CD4-positive, alpha-beta T cell (primary cell): Measurements from ENCODE around the gene AP1M1. TPM values are rescaled to one million over a fixed set of nuclear protein-coding genes. Genes with fewer than 3 reads are reported as not detected.

Experiments used
- ATAC-seq: fragments of 200-7000 bp; cut with Tn5 transposase; one replicate; pipeline ENCODE4 v1.10.0; 2022; ENCODE audit warnings: mild to moderate bottlenecking; ENCODE audit not compliant: poor library complexity
- CTCF ChIA-PET: fragments of 350-600 bp; sonication (Branson Sonifier 250); formaldehyde crosslinking; loops from one replicate; lab custom pipeline; 2021; ENCODE audit warnings: antibody characterized with exemption, inconsistent platforms; lab: Charles Lee
- POLR2A ChIA-PET: fragments of 350-600 bp; sonication (Branson Sonifier 250); formaldehyde crosslinking; loops from one replicate; lab custom pipeline; 2021; ENCODE audit warnings: antibody characterized with exemption, inconsistent platforms; lab: Charles Lee
- DNase-seq, 14 experiments: peaks; one replicate each; pipeline ENCODE4 v3.0.0-alpha.2; 2013 to 2020; ENCODE audit warnings: mixed read lengths in 2 of 14
- H3K27ac ChIP-seq, 2 donors: one replicate each; pipeline versions ENCODE4 v1.5.1 to v1.7.0; 2013; ENCODE audit warnings: low read length in 2 of 2, low read depth in 1 of 2, mild to moderate bottlenecking in 1 of 2
- H3K27me3 ChIP-seq, 2 experiments: 1 replicate in 1 of 2; 2 replicates in 1 of 2; pipeline versions ENCODE4 v1.6.1 to v1.7.0; 2013; ENCODE audit warnings: low read length in 2 of 2, control low read depth in 1 of 2, mild to moderate bottlenecking in 1 of 2, moderate library complexity in 1 of 2; ENCODE audit not compliant: insufficient read depth in 2 of 2, control insufficient read depth in 1 of 2
- H3K36me3 ChIP-seq: one replicate; pipeline ENCODE4 v1.6.1; 2013; ENCODE audit warnings: low read length, control low read depth; ENCODE audit not compliant: insufficient read depth
- H3K4me1 ChIP-seq: one replicate; pipeline ENCODE4 v1.6.1; 2013; ENCODE audit warnings: low read length, control low read depth; ENCODE audit not compliant: insufficient read depth
- H3K4me3 ChIP-seq: one replicate; pipeline ENCODE4 v1.5.1; 2013; ENCODE audit warnings: mild to moderate bottlenecking, low read length, moderate library complexity
- H3K9me3 ChIP-seq, 2 experiments: 1 replicate in 1 of 2; 2 replicates in 1 of 2; pipeline versions ENCODE4 v1.6.1 to v1.7.0; 2013; ENCODE audit warnings: low read length in 2 of 2, mild to moderate bottlenecking in 2 of 2, control low read depth in 1 of 2, moderate library complexity in 1 of 2; ENCODE audit not compliant: control insufficient read depth in 1 of 2, insufficient read depth in 1 of 2
- H3K27ac Mint-ChIP-seq: one replicate; pipeline ENCODE4 v1.8.0; 2020; ENCODE audit warnings: mixed read lengths
- H3K27me3 Mint-ChIP-seq: one replicate; pipeline ENCODE4 v1.8.0; 2021; ENCODE audit warnings: mixed read lengths
- H3K36me3 Mint-ChIP-seq: one replicate; pipeline ENCODE4 v1.8.0; 2021; ENCODE audit warnings: low read depth, mixed read lengths
- H3K4me1 Mint-ChIP-seq: one replicate; pipeline ENCODE4 v1.8.0; 2021; ENCODE audit warnings: low read depth, mixed read lengths
- H3K4me3 Mint-ChIP-seq: one replicate; pipeline ENCODE4 v1.8.0; 2020; ENCODE audit warnings: mild to moderate bottlenecking, mixed read lengths
- H3K9me3 Mint-ChIP-seq: one replicate; pipeline ENCODE4 v1.8.0; 2020; ENCODE audit warnings: mixed read lengths
- intact Hi-C, 2 experiments: fragments of 100-400 bp; cut with DNase I in 1 of 2; cut with micrococcal nuclease in 1 of 2; formaldehyde crosslinking; loops; one replicate each; pipeline versions ENCODE4 v1.15.1 to v1.9.0; 2023 to 2025; cut with DNase I, micrococcal nuclease
- total RNA-seq, 174 experiments: library from RNA in 2 of 174; stranded (reverse) in 2 of 174; gene quantifications; one replicate each; pipeline ENCODE4 v1.2.3 and lab custom pipeline; 2021 to 2026
- TF ChIP-seq, protein P1 (sequence below): fragments of 200-600 bp; IDR thresholded peaks from one replicate; pipeline ENCODE4 v1.8.0; 2022; ENCODE audit warnings: antibody characterized with exemption, mild to moderate bottlenecking

AP1M1 gene
- total RNA-seq, 2 experiments from 2014 or later, result 52.1 to 58.3 TPM

DNA sequence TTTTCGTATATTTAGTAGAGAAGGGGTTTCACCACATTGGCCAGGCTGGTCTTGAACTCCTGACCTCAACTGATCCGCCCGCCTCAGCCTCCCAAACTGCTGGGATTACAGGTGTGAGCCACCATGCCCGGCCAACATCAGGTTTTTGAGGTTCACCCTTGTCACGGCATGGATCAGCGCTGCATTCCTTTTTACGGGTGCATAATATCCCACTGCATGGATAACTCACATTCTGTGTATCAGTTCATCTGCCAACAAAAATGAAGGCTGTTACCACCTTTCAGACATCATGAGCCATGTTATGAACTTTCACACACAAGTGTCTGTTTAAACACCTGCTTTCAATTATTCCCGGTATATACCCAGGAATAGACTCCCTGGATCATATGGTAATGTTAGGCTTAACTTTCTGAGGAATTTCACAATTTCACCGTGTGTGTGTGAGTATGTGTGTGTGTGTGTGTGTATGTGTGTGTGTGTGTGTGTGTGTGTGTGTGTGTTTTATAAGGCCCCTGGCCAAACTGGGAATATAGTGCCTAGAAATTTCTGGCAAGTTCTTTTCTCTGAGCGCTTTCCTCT lies 52.2 kb downstream of the AP1M1 start:
- Mint-ChIP-seq H3K27ac (peak overlapping the region; percentile 17), H3K9me3 (no peaks in the 10 kb centered on the region), H3K4me3 (no peak overlapping the region), H3K36me3 (no peaks in the 10 kb centered on the region), H3K27me3 (no peaks in the 10 kb centered on the region), H3K4me1 (peaks cover 30% of the 10 kb centered on the region)
- ATAC-seq (no peak), DNase-seq (no peak)
- no peaks in the 10 kb centered on the region for H3K36me3 ChIP-seq
- peaks cover 23% of the 10 kb centered on the region for H3K4me1 ChIP-seq
- POLR2A ChIA-PET, result interaction anchor here (1.2 to 5.1 kb wide), 2 partner anchors 33 to 80 kb away, joined by 3 to 45 read pairs; no protein-coding TSS in a partner anchor
- H3K27me3 ChIP-seq, result no peaks in the 10 kb centered on the region
- CTCF ChIA-PET, result interaction anchor here (1.7 to 3.5 kb wide), 2 partner anchors 133 to 137 kb away, joined by 4 to 30 read pairs; no protein-coding TSS in a partner anchor
- TF ChIP-seq, protein P1, sequence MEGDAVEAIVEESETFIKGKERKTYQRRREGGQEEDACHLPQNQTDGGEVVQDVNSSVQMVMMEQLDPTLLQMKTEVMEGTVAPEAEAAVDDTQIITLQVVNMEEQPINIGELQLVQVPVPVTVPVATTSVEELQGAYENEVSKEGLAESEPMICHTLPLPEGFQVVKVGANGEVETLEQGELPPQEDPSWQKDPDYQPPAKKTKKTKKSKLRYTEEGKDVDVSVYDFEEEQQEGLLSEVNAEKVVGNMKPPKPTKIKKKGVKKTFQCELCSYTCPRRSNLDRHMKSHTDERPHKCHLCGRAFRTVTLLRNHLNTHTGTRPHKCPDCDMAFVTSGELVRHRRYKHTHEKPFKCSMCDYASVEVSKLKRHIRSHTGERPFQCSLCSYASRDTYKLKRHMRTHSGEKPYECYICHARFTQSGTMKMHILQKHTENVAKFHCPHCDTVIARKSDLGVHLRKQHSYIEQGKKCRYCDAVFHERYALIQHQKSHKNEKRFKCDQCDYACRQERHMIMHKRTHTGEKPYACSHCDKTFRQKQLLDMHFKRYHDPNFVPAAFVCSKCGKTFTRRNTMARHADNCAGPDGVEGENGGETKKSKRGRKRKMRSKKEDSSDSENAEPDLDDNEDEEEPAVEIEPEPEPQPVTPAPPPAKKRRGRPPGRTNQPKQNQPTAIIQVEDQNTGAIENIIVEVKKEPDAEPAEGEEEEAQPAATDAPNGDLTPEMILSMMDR, result no peak
- no peak overlapping the region for H3K27ac ChIP-seq
- H3K4me3 ChIP-seq, result no peak overlapping the region
- intact Hi-C loops, result loop anchor here in 1 of 2 experiments (5.0 kb wide), 2 partner anchors 72 to 117 kb away; partner anchors contain the start of gene KLF2
- peaks cover 0 to 4% of the 10 kb centered on the region in 2 experiments for H3K9me3 ChIP-seq

DNA sequence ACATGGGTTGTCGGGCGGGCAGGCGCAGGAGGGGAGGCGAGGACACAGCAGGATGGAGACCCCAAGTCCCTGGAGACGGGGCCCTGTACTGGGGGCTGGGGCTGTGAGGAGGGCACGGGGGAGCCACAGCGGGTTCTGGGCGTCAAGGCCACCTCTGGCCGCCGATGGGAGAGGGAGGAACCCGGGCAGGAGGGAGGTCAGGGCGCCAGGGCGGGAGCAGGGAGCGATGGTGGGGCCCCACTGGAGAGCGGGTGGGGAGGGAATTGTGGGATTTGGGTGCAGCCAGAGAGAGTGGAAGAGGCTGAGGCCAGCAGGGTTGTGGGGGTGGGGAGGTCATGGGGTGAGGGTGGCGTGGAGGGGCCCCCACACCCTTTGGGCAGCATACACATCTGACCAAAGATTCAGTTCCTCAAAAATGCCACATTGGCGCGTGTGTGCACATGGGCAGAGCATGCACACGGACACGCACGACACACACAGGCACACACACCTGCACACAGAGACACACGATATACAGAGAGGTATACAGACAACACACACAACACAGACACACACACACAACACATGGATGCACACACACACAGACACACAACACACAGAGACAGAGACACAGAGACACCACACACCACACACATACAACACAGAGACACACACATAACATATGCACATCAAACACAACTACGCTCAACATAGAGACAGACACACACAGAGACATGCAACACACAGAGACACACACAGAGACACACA lies 54.9 kb downstream of the AP1M1 start:
- no peaks in the 10 kb centered on the region for H3K27me3 Mint-ChIP-seq
- H3K9me3 ChIP-seq, result peaks cover 0 to 4% of the 10 kb centered on the region in 2 experiments
- intact Hi-C loops, result no loop called here
- H3K9me3 Mint-ChIP-seq, result no peaks in the 10 kb centered on the region
- H3K4me3 ChIP-seq, result no peak overlapping the region
- ChIA-PET POLR2A (no interaction called here), CTCF (no interaction called here)
- H3K27ac ChIP-seq, result no peak overlapping the region
- H3K27me3 ChIP-seq, result no peaks in the 10 kb centered on the region
- H3K4me1 ChIP-seq, result peaks cover 26% of the 10 kb centered on the region
- DNase-seq, result no peak
- no peak overlapping the region for H3K4me3 Mint-ChIP-seq
- TF ChIP-seq, protein P1, result no peak
- no peaks in the 10 kb centered on the region for H3K36me3 Mint-ChIP-seq
- no peak for ATAC-seq
- H3K36me3 ChIP-seq, result no peaks in the 10 kb centered on the region
- H3K4me1 Mint-ChIP-seq, result peaks cover 28% of the 10 kb centered on the region
- H3K27ac Mint-ChIP-seq, result no peak overlapping the region

DNA sequence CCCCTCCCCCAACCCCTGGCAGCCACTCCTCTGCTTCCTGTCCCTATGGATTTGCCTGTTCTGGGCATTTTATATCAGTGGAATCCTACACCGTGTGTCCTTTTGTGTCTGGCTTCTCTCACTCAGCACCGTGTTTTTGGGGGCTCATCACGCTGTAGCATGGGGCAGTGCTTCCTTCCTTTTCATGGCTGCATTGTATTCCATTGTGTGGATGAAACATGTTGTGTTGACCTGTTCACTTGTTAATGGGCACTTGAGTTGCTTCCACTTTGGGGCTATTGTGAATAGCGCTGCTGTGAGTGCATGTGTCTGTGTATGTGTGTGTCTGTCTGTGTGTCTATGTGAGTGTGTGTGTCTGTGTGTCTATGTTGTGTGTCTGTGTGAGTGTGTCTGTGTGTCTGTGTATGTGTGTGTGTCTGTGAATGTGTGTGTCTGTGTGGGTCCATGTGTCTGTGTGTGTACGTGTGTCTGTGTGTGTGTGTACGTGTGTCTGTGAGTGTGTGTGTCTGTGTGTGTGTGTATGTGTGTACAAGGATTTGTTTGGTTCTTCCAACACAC lies 57.2 kb downstream of the AP1M1 start:
- Histone ChIP-seq H3K36me3 (no peaks in the 10 kb centered on the region), H3K4me1 (peaks cover 38% of the 10 kb centered on the region), H3K9me3 (peaks cover 0 to 4% of the 10 kb centered on the region in 2 experiments), H3K27me3 (no peaks in the 10 kb centered on the region), H3K27ac (no peak overlapping the region), H3K4me3 (no peak overlapping the region)
- Mint-ChIP-seq H3K4me1 (peaks cover 22% of the 10 kb centered on the region), H3K27ac (no peak overlapping the region), H3K27me3 (no peaks in the 10 kb centered on the region), H3K4me3 (no peak overlapping the region), H3K36me3 (no peaks in the 10 kb centered on the region), H3K9me3 (no peaks in the 10 kb centered on the region)
- ATAC-seq (no peak), DNase-seq (no peak)
- intact Hi-C loops, result no loop called here
- TF ChIP-seq, protein P1, result no peak
- ChIA-PET CTCF (interaction anchor here (0.8 kb wide), 1 partner anchor 68 kb away, joined by 3 read pairs; no protein-coding TSS in a partner anchor), POLR2A (no interaction called here)
